KOPT-K1 (cell line): ENCODE measurements around the gene KCNQ4.
A peak's percentile ranks its signal among the peaks of the same experiment; 100 is the strongest.

ENCODE experiments used
- H3K27ac ChIP-seq: fragments of 200-600 bp; sonication (generic); 2 replicates; pipeline ENCODE4 v1.5.1; 2016; ENCODE audit warnings: antibody characterized with exemption, mild to moderate bottlenecking, low read depth, low read length; ENCODE audit not compliant: poor library complexity, severe bottlenecking
- H3K36me3 ChIP-seq: fragments of 200-600 bp; sonication (generic); 2 replicates; pipeline ENCODE4 v1.5.1; 2017; ENCODE audit warnings: antibody characterized with exemption, mild to moderate bottlenecking, low read length, moderate library complexity; ENCODE audit not compliant: insufficient read depth
- H3K9me3 ChIP-seq: fragments of 200-600 bp; sonication (generic); 2 replicates; pipeline ENCODE4 v1.5.1; 2017; ENCODE audit warnings: antibody characterized with exemption, low read length, mild to moderate bottlenecking; ENCODE audit not compliant: insufficient read depth, poor library complexity, severe bottlenecking

Gene KCNQ4

GRCh38 chr1:40748841-40749718 is 34.5 kb upstream of the KCNQ4 start:
- H3K27ac ChIP-seq = no peak overlapping the region
- no peaks in the 10 kb centered on the region for H3K9me3 ChIP-seq
- H3K36me3 ChIP-seq = peaks cover 99% of the 10 kb centered on the region

GRCh38 chr1:40749817-40750216 is 33.8 kb upstream of the KCNQ4 start:
- H3K36me3 ChIP-seq = peaks cover 99% of the 10 kb centered on the region
- H3K9me3 ChIP-seq = no peaks in the 10 kb centered on the region
- no peak overlapping the region for H3K27ac ChIP-seq

GRCh38 chr1:40750451-40750908 is 33.1 kb upstream of the KCNQ4 start:
- Histone ChIP-seq H3K36me3 (peaks cover 99% of the 10 kb centered on the region), H3K9me3 (no peaks in the 10 kb centered on the region), H3K27ac (no peak overlapping the region)

- Histone ChIP-seq H3K27ac (no peak overlapping the region), H3K9me3 (no peaks in the 10 kb centered on the region), H3K36me3 (peaks cover 100% of the 10 kb centered on the region)
These were observed 31.8 kb upstream of the KCNQ4 start for GRCh38 chr1:40751802-40752201.

GRCh38 chr1:40753142-40753882 is 30.3 kb upstream of the KCNQ4 start:
- Histone ChIP-seq H3K27ac (no peak overlapping the region), H3K36me3 (peaks cover 100% of the 10 kb centered on the region), H3K9me3 (no peaks in the 10 kb centered on the region)

GRCh38 chr1:40754201-40754600 is 29.4 kb upstream of the KCNQ4 start:
- H3K9me3 ChIP-seq = no peaks in the 10 kb centered on the region
- no peak overlapping the region for H3K27ac ChIP-seq
- peaks cover 100% of the 10 kb centered on the region for H3K36me3 ChIP-seq

GRCh38 chr1:40755067-40755466 is 28.5 kb upstream of the KCNQ4 start:
- Histone ChIP-seq H3K36me3 (peaks cover 100% of the 10 kb centered on the region), H3K27ac (no peak overlapping the region), H3K9me3 (no peaks in the 10 kb centered on the region)

- Histone ChIP-seq H3K27ac (no peak overlapping the region), H3K9me3 (no peaks in the 10 kb centered on the region), H3K36me3 (peaks cover 100% of the 10 kb centered on the region)
These were observed 27.1 kb upstream of the KCNQ4 start for GRCh38 chr1:40756523-40756922.

- Histone ChIP-seq H3K36me3 (peaks cover 100% of the 10 kb centered on the region), H3K9me3 (no peaks in the 10 kb centered on the region), H3K27ac (no peak overlapping the region)
These were observed 26.5 kb upstream of the KCNQ4 start for GRCh38 chr1:40757084-40757483.

- H3K27ac ChIP-seq = no peak overlapping the region
- peaks cover 99% of the 10 kb centered on the region for H3K36me3 ChIP-seq
- H3K9me3 ChIP-seq = no peaks in the 10 kb centered on the region
These were observed 25.6 kb upstream of the KCNQ4 start for GRCh38 chr1:40758004-40758403.

GRCh38 chr1:40758578-40759343 is 24.8 kb upstream of the KCNQ4 start:
- no peaks in the 10 kb centered on the region for H3K9me3 ChIP-seq
- no peak overlapping the region for H3K27ac ChIP-seq
- H3K36me3 ChIP-seq = peaks cover 97% of the 10 kb centered on the region

- Histone ChIP-seq H3K27ac (no peak overlapping the region), H3K36me3 (peaks cover 97% of the 10 kb centered on the region), H3K9me3 (no peaks in the 10 kb centered on the region)
These were observed 22.6 kb upstream of the KCNQ4 start for GRCh38 chr1:40760984-40761383.

GRCh38 chr1:40762144-40762923 is 21.3 kb upstream of the KCNQ4 start:
- no peak overlapping the region for H3K27ac ChIP-seq
- H3K9me3 ChIP-seq = no peaks in the 10 kb centered on the region
- peaks cover 97% of the 10 kb centered on the region for H3K36me3 ChIP-seq

- Histone ChIP-seq H3K27ac (peak overlapping the region; percentile 35), H3K36me3 (peaks cover 97% of the 10 kb centered on the region), H3K9me3 (no peaks in the 10 kb centered on the region)
These were observed 19.6 kb upstream of the KCNQ4 start for GRCh38 chr1:40763742-40764532.
